BE2C (cell line): ENCODE measurements around the gene GPC4.

Experiments
- DNase-seq: peaks from one replicate; pipeline ENCODE4 v3.0.0-alpha.2; 2020
- H3K27me3 ChIP-seq: fragments of 250-450 bp; sonication (Bioruptor Pico); 2 replicates; pipeline ENCODE4 v1.5.1; 2020; ENCODE audit warnings: mild to moderate bottlenecking
- H3K36me3 ChIP-seq: fragments of 250-450 bp; sonication (Bioruptor Pico); 2 replicates; pipeline ENCODE4 v1.5.1; 2020; ENCODE audit warnings: mild to moderate bottlenecking
- H3K4me1 ChIP-seq: fragments of 250-450 bp; sonication (Bioruptor Pico); 2 replicates; pipeline ENCODE4 v1.5.1; 2020
- H3K4me3 ChIP-seq: 2 replicates; pipeline ENCODE4 v1.5.1; 2011; ENCODE audit warnings: low read depth, low read length
- H3K9me3 ChIP-seq: fragments of 250-450 bp; sonication (Bioruptor Pico); 2 replicates; pipeline ENCODE4 v1.5.1; 2020
- CTCF ChIP-seq: IDR thresholded peaks from 2 replicates; pipeline ENCODE4 v1.5.1; 2012; ENCODE audit warnings: mild to moderate bottlenecking, low read depth, low read length

Gene GPC4

DNA sequence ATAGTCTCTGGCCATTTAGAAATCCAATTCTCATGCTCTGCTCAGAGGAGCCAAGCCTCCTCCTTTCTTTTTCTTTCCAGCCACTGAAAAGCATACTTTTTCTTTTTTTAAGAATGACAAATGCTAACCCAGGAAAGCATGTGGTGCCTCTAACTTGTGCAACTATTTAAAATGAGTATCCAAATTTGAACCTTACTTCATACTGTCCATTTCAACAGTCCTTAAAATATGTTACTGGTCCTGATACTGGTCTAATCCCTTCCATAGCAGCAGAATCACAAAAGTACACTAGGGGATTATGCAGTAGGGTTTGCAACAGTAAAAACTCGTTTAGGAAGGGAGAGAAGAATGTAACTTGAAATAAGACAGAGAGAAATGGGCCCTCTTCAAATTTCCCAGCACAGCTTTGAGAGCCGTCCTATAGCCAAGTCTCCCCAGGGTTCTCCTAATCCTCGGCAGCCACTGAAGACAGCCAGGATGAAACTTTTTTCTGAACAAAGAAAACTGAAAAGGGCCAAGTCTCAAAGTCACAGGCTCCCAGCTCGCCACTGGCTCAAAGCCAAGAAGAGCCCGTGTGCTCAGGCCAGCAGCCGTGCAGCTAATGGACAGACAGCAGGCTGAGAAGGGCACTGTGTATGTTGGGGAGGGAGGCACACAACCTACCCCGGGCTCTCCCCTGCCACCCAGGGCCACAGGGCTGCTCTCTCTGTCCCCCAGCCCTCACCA lies 39.5 kb downstream of the GPC4 start:
- H3K36me3 ChIP-seq: no peaks in the 10 kb centered on the region
- DNase-seq: no peak
- H3K27me3 ChIP-seq: no peaks in the 10 kb centered on the region
- no peak overlapping the region for H3K4me3 ChIP-seq
- no peaks in the 10 kb centered on the region for H3K4me1 ChIP-seq
- no peaks in the 10 kb centered on the region for H3K9me3 ChIP-seq
- TF ChIP-seq CTCF: no peak

GRCh38 chrX:133374874-133375387 lies 40.4 kb downstream of the GPC4 start:
- Histone ChIP-seq H3K27me3 (no peaks in the 10 kb centered on the region), H3K36me3 (no peaks in the 10 kb centered on the region), H3K4me3 (no peak overlapping the region), H3K9me3 (no peaks in the 10 kb centered on the region), H3K4me1 (no peaks in the 10 kb centered on the region)
- no peak for TF ChIP-seq CTCF
- DNase-seq: no peak

DNA sequence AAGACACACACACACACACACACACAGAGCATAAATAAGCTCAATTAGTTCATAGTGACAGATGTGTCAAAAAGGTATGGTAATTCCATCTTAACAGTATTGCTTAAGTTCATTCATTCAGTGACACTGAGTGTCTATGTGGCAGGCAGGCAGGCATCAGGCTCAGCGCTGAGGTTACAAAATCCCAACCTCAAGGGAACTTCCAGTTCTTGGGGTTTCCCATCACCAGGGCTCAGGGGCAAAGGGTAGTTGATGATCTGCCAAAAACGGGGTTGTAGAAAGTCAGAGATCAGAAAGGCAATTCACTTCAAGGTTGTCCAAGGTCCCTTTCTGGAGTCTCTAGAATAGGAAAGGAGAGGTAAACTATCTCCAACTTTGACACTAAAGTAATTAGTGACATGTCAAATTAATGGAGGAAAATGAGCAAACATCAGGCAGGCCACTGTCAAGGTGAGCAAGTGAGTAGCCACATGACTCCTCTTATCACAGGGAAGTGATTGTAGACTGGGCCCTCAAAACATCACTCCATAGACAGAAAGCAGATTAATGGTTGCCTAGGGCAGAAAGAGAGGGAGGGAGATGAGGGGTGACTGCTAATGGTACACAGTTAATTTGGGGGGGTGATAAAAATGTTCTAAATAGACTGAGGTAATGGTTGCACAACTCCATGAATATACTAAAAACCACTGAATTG lies 41.8 kb downstream of the GPC4 start:
- no peak overlapping the region for H3K4me3 ChIP-seq
- no peaks in the 10 kb centered on the region for H3K4me1 ChIP-seq
- no peaks in the 10 kb centered on the region for H3K27me3 ChIP-seq
- no peak for TF ChIP-seq CTCF
- H3K36me3 ChIP-seq: no peaks in the 10 kb centered on the region
- no peak for DNase-seq
- no peaks in the 10 kb centered on the region for H3K9me3 ChIP-seq

GRCh38 chrX:133370696-133371275 lies 44.5 kb downstream of the GPC4 start:
- Histone ChIP-seq H3K4me1 (no peaks in the 10 kb centered on the region), H3K27me3 (no peaks in the 10 kb centered on the region), H3K9me3 (no peaks in the 10 kb centered on the region), H3K36me3 (no peaks in the 10 kb centered on the region), H3K4me3 (no peak overlapping the region)
- TF ChIP-seq CTCF: no peak
- DNase-seq: no peak

GRCh38 chrX:133369065-133369464 lies 46.2 kb downstream of the GPC4 start:
- Histone ChIP-seq H3K4me3 (no peak overlapping the region), H3K9me3 (no peaks in the 10 kb centered on the region), H3K27me3 (no peaks in the 10 kb centered on the region), H3K4me1 (no peaks in the 10 kb centered on the region), H3K36me3 (no peaks in the 10 kb centered on the region)
- DNase-seq: no peak
- TF ChIP-seq CTCF: no peak

DNA sequence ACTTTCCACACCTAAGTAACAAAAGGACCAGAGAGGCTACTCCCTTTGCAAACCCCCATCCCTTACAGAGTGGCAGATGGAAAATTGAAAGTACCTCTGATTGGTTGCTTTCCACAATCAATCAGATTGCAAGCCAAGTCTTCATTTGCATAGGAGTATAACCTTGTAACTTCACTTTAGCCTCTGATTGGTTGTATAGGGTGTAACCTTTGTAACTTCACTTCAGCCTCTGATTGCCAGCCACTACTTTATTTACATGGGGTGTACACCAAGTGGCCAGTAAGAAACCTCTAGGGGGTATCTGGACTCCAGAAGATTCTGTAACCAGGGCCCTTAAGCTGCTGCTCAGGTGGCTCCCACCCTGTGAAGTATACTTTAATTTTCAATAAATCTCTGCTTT lies 48.6 kb downstream of the GPC4 start:
- H3K36me3 ChIP-seq: no peaks in the 10 kb centered on the region
- H3K9me3 ChIP-seq: no peaks in the 10 kb centered on the region
- H3K4me1 ChIP-seq: no peaks in the 10 kb centered on the region
- no peak for TF ChIP-seq CTCF
- no peak overlapping the region for H3K4me3 ChIP-seq
- DNase-seq: no peak
- no peaks in the 10 kb centered on the region for H3K27me3 ChIP-seq
